Natural killer cell (primary cell): ENCODE data around the gene MDFIC2. TPM values are rescaled to one million over a fixed set of nuclear protein-coding genes. Genes with fewer than 3 reads are reported as not detected.

Source experiments
- ATAC-seq, 3 donors: fragments of 150-1000 bp in 2 of 3; fragments of 200-7000 bp in 1 of 3; cut with Tn5 transposase; 1 replicate in 1 of 3; 2 replicates in 2 of 3; pipeline ENCODE4 v1.10.0; 2021; ENCODE audit warnings: mild to moderate bottlenecking in 2 of 3, moderate library complexity in 2 of 3
- DNase-seq, 2 donors: peaks; one replicate each; pipeline versions ENCODE4 v3.0.0 to v3.0.0-alpha.2; 2013 to 2021; ENCODE audit warnings: mixed read lengths in 1 of 2
- H3K27ac ChIP-seq: one replicate; pipeline ENCODE4 v1.5.1; 2013; ENCODE audit warnings: mild to moderate bottlenecking, low read length
- H3K27me3 ChIP-seq: one replicate; pipeline ENCODE4 v1.6.1; 2013; ENCODE audit warnings: low read length; ENCODE audit not compliant: control insufficient read depth, insufficient read depth
- H3K36me3 ChIP-seq: one replicate; pipeline ENCODE4 v1.6.1; 2013; ENCODE audit warnings: low read length; ENCODE audit not compliant: control insufficient read depth, insufficient read depth
- H3K4me1 ChIP-seq: one replicate; pipeline ENCODE4 v1.6.1; 2013; ENCODE audit warnings: low read length; ENCODE audit not compliant: control insufficient read depth, insufficient read depth
- H3K4me3 ChIP-seq: one replicate; pipeline ENCODE4 v1.5.1; 2013; ENCODE audit warnings: low read length
- H3K9me3 ChIP-seq: one replicate; pipeline ENCODE4 v1.6.1; 2013; ENCODE audit warnings: low read length; ENCODE audit not compliant: control insufficient read depth, insufficient read depth
- H3K27ac Mint-ChIP-seq, 2 donors: one replicate each; pipeline ENCODE4 v1.8.0; 2022; ENCODE audit warnings: mild to moderate bottlenecking in 2 of 2, mixed read lengths in 2 of 2, moderate library complexity in 1 of 2
- H3K27me3 Mint-ChIP-seq, 2 donors: one replicate each; pipeline ENCODE4 v1.8.0; 2022; ENCODE audit warnings: low read depth in 2 of 2, mixed read lengths in 2 of 2
- H3K36me3 Mint-ChIP-seq: one replicate; pipeline ENCODE4 v1.8.0; 2022; ENCODE audit warnings: mixed read lengths
- H3K4me1 Mint-ChIP-seq, 2 donors: one replicate each; pipeline ENCODE4 v1.8.0; 2022; ENCODE audit warnings: mixed read lengths in 2 of 2
- H3K4me3 Mint-ChIP-seq: one replicate; pipeline ENCODE4 v1.8.0; 2022; ENCODE audit warnings: mild to moderate bottlenecking, moderate library complexity, mixed read lengths
- H3K9me3 Mint-ChIP-seq, 2 donors: one replicate each; pipeline ENCODE4 v1.8.0; 2022; ENCODE audit warnings: mixed read lengths in 2 of 2
- CTCF ChIP-seq: fragments of 200-600 bp; IDR thresholded peaks from one replicate; pipeline ENCODE4 v1.8.0; 2022; ENCODE audit warnings: antibody characterized with exemption
- WGBS: methylation state at CpG from one replicate; pipeline ENCODE4 v1.1.7; 2013; ENCODE audit warnings: missing lambda C conversion rate; ENCODE audit not compliant: insufficient coverage; 5-methylcytosine and 5-hydroxymethylcytosine counted together
- intact Hi-C: fragments of 100-400 bp; cut with micrococcal nuclease; formaldehyde crosslinking; loops from one replicate; pipeline ENCODE4 v1.14.2; 2022
- total RNA-seq, 4 donors: library from RNA; stranded (reverse); fragments of 120-200 nt in 1 of 4; gene quantifications; one replicate each; pipeline versions ENCODE4 v1.2.3 to v1.2.4, GENCODE V29; 2013 to 2022

The MDFIC2 gene
- total RNA-seq, 3 donors from 2014 or later (not counting 1 experiment from before 2014, with no cell fraction given) = not detected

- Histone ChIP-seq H3K27me3 (no peaks in the 10 kb centered on the region), H3K4me1 (no peaks in the 10 kb centered on the region), H3K27ac (no peak overlapping the region), H3K9me3 (no peaks in the 10 kb centered on the region), H3K4me3 (no peak overlapping the region), H3K36me3 (no peaks in the 10 kb centered on the region)
- Mint-ChIP-seq H3K27me3 (no peaks in the 10 kb centered on the region), H3K36me3 (no peaks in the 10 kb centered on the region), H3K4me1 (no peaks in the 10 kb centered on the region), H3K27ac (no peak overlapping the region), H3K4me3 (no peak overlapping the region), H3K9me3 (peaks cover 0 to 5% of the 10 kb centered on the region in 2 donors)
- DNase-seq (no peak), ATAC-seq (no peak)
- intact Hi-C loops = no loop called here
- TF ChIP-seq CTCF = no peak
- 74% methylated on average over 4 of the region's 8 CpGs for WGBS
Measured at GRCh38 chr3:70183781-70184504, 128.5 kb downstream of the MDFIC2 start.

GRCh38 chr3:70182166-70182565 lies 130.3 kb downstream of the MDFIC2 start:
- no peak for ATAC-seq
- no peak overlapping the region for H3K27ac ChIP-seq
- 50% methylated on average over 12 of the region's 12 CpGs for WGBS
- no peak for DNase-seq
- Mint-ChIP-seq H3K36me3 (no peaks in the 10 kb centered on the region), H3K9me3 (peaks cover 0 to 5% of the 10 kb centered on the region in 2 donors), H3K27me3 (no peaks in the 10 kb centered on the region), H3K4me3 (no peak overlapping the region), H3K4me1 (no peaks in the 10 kb centered on the region), H3K27ac (no peak overlapping the region)
- H3K27me3 ChIP-seq = no peaks in the 10 kb centered on the region
- no peaks in the 10 kb centered on the region for H3K36me3 ChIP-seq
- no peaks in the 10 kb centered on the region for H3K9me3 ChIP-seq
- intact Hi-C loops = no loop called here
- H3K4me1 ChIP-seq = no peaks in the 10 kb centered on the region
- no peak for TF ChIP-seq CTCF
- no peak overlapping the region for H3K4me3 ChIP-seq

- Mint-ChIP-seq H3K4me1 (no peaks in the 10 kb centered on the region), H3K27me3 (no peaks in the 10 kb centered on the region), H3K4me3 (no peak overlapping the region), H3K27ac (no peak overlapping the region), H3K36me3 (no peaks in the 10 kb centered on the region), H3K9me3 (peaks cover 0 to 3% of the 10 kb centered on the region in 2 donors)
- Histone ChIP-seq H3K27ac (no peak overlapping the region), H3K4me1 (no peaks in the 10 kb centered on the region), H3K4me3 (no peak overlapping the region), H3K27me3 (no peaks in the 10 kb centered on the region), H3K9me3 (no peaks in the 10 kb centered on the region), H3K36me3 (no peaks in the 10 kb centered on the region)
- WGBS = 76% methylated on average over 6 of the region's 6 CpGs
- no peak for DNase-seq
- no peak for ATAC-seq
- intact Hi-C loops = no loop called here
- TF ChIP-seq CTCF = no peak
Measured at GRCh38 chr3:70180664-70181063, 131.8 kb downstream of the MDFIC2 start.

- intact Hi-C loops = no loop called here
- no peaks in the 10 kb centered on the region for H3K4me1 ChIP-seq
- no peak for ATAC-seq
- no peak overlapping the region for H3K27ac ChIP-seq
- H3K36me3 Mint-ChIP-seq = no peaks in the 10 kb centered on the region
- DNase-seq = no peak
- no peak for TF ChIP-seq CTCF
- no peaks in the 10 kb centered on the region for H3K27me3 ChIP-seq
- H3K36me3 ChIP-seq = no peaks in the 10 kb centered on the region
- no peak overlapping the region for H3K4me3 ChIP-seq
- H3K4me3 Mint-ChIP-seq = no peak overlapping the region
- no peak overlapping the region for H3K27ac Mint-ChIP-seq
- H3K9me3 ChIP-seq = no peaks in the 10 kb centered on the region
- H3K4me1 Mint-ChIP-seq = no peaks in the 10 kb centered on the region
- H3K27me3 Mint-ChIP-seq = no peaks in the 10 kb centered on the region
- WGBS = 71% methylated on average over 3 of the region's 3 CpGs
- H3K9me3 Mint-ChIP-seq = peaks cover 2 to 3% of the 10 kb centered on the region in 2 donors
Measured at GRCh38 chr3:70179111-70179510, 133.3 kb downstream of the MDFIC2 start.
